GM06990 (cell line): Measurements from ENCODE around the gene CD27.
A peak's percentile ranks its signal among the peaks of the same experiment; 100 is the strongest.

ENCODE experiments used
- DNase-seq: peaks from one replicate; pipeline ENCODE4 v3.0.0-alpha.2; 2011; ENCODE audit not compliant: insufficient read length; ENCODE audit errors: extremely low read depth
- H3K27me3 ChIP-seq: replicated peaks from 2 replicates; pipeline ENCODE4 v1.6.0; 2011; ENCODE audit warnings: low read length; ENCODE audit not compliant: control insufficient read depth, insufficient read depth
- H3K36me3 ChIP-seq: 2 replicates; pipeline ENCODE4 v1.5.1; 2011; ENCODE audit warnings: low read length; ENCODE audit not compliant: control insufficient read depth, insufficient read depth
- H3K4me3 ChIP-seq: replicated peaks from 2 replicates; pipeline ENCODE4 v1.5.1; 2011; ENCODE audit warnings: low read depth, mild to moderate bottlenecking, control low read depth, low read length
- TF ChIP-seq, protein P1 (sequence below): IDR thresholded peaks from 2 replicates; pipeline ENCODE4 v1.5.1; 2011; ENCODE audit warnings: low read length, control low read depth, mild to moderate bottlenecking, inconsistent platforms; ENCODE audit not compliant: insufficient read depth, poor library complexity, severe bottlenecking

Gene CD27

DNA sequence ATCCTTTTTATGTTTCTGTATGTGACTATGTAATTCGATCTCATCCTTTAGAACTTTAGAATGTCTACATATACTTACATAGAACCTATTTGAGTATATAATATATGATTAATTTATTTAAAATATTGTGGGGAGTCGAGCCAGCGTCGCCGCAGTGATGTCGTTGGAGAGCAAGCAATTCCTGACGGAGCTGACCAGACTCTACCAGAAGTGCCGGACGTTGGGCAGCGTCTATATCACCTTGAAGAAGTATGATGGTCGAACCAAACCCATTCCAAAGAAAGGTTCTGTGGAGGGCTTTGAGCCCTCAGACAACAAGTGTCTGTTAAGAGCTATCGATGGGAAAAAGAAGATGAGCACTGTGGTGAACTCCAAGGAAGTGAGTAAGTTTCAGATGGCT is 6.4 kb upstream of the CD27 start:
- no peak overlapping the region for H3K4me3 ChIP-seq
- H3K27me3 ChIP-seq: no peaks in the 10 kb centered on the region
- DNase-seq: no peak
- TF ChIP-seq, protein P1, sequence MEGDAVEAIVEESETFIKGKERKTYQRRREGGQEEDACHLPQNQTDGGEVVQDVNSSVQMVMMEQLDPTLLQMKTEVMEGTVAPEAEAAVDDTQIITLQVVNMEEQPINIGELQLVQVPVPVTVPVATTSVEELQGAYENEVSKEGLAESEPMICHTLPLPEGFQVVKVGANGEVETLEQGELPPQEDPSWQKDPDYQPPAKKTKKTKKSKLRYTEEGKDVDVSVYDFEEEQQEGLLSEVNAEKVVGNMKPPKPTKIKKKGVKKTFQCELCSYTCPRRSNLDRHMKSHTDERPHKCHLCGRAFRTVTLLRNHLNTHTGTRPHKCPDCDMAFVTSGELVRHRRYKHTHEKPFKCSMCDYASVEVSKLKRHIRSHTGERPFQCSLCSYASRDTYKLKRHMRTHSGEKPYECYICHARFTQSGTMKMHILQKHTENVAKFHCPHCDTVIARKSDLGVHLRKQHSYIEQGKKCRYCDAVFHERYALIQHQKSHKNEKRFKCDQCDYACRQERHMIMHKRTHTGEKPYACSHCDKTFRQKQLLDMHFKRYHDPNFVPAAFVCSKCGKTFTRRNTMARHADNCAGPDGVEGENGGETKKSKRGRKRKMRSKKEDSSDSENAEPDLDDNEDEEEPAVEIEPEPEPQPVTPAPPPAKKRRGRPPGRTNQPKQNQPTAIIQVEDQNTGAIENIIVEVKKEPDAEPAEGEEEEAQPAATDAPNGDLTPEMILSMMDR: no peak
- no peaks in the 10 kb centered on the region for H3K36me3 ChIP-seq

DNA sequence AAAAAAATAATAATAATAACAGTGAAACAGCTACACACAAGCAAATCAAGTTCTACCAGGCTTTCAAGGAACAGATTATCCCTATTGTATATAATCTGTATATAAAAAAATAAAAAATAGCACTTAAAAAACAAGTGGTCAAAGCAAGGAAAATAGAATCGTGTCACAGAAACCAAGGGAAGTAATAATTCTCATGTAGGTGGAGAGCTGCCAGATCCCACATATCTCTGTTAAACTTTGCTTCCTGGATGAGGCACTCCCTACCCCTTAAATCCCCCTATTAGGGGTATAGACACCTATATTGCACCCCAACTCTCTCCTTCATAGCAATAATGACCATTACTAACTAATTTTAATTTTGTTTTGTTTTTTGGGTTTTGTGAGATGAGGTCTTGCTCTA is 4.4 kb upstream of the CD27 start:
- Histone ChIP-seq H3K27me3 (no peaks in the 10 kb centered on the region), H3K36me3 (no peaks in the 10 kb centered on the region), H3K4me3 (no peak overlapping the region)
- DNase-seq: no peak
- TF ChIP-seq, protein P1: no peak

DNA sequence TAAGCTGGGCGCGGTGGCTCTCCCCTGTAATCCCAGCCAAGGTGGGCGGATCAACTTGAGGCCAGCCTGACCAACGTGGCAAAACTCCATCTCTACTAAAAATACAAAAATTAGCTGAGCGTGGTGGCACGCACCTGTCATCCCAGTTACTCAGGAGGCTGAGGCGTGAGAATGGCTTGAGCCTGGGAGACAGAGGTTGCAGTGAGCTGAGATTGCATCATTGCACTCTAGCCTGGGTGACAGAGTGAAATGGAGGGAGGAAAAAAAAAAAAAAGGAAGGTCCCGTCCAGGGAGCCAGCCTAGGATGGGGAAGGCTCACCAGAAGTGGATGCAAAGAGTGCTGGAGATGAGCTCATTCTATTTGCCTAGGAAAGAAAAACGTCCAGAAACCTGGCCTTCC is 1.9 kb upstream of the CD27 start:
- Histone ChIP-seq H3K27me3 (no peaks in the 10 kb centered on the region), H3K4me3 (peak overlapping the region; percentile 85), H3K36me3 (peaks cover 3% of the 10 kb centered on the region)
- no peak for DNase-seq
- TF ChIP-seq, protein P1: no peak

DNA sequence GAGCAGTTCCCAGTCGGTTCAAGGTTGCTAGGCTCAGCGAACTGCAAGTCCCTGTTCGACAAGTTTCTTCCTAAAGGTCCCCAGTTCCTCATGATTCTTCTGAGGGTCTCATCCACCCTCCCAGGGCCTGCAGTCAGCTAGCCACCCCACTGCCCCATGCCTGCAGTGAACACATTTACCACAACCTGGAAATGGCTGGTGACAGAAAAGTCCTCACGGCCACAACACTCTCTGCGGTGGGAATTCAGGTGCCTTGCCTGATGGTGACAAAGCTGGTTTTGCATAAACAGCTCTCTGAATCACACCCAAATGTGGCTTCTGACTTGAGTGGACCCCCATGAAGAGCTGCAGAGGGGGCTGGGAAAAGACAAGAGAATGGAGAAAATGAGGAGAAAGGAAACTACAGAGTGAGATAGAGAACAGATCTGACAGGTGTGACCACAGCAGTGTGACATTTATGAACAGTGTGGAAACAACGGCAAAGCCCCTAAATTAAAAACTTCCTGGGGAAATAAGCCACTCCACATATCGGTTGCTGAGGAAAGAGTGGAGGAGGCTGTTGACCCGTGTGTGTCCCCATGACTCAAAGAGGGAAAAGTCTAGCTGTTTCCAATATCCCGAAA is 1.3 kb upstream of the CD27 start:
- TF ChIP-seq, protein P1: no peak
- H3K27me3 ChIP-seq: no peaks in the 10 kb centered on the region

DNA sequence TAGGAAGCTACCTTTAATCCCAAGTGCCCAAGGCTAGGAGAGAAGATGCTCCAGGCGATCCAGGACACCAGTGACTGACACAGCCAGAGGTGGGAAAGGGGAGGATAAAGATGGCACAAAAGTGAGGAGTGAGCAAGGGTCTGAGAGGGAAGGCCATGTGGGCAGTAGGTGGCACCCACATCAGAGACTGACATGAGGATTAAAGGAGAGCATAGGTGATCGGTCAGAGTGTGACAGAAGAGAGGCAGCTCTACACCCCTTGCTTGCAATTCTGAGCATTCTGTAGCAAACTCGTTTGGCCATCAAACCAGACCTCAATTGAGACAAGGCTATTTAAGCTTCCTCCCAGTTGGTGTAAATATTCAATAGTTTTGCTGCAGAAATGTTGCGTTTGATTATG is 724 bp upstream of the CD27 start:
- Histone ChIP-seq H3K27me3 (no peaks in the 10 kb centered on the region), H3K4me3 (peak overlapping the region; percentile 85), H3K36me3 (peaks cover 6% of the 10 kb centered on the region)
- TF ChIP-seq, protein P1: peak; percentile 9
- no peak for DNase-seq

More for the DNA sequence above, 1.3 kb upstream of the CD27 start:
- peak overlapping the region; percentile 85 for H3K4me3 ChIP-seq
- H3K36me3 ChIP-seq: peaks cover 6% of the 10 kb centered on the region
- DNase-seq: peak; percentile 74
